Measurements from ENCODE around the gene KIF6. TPM values are rescaled to one million over a fixed set of nuclear protein-coding genes. Genes with fewer than 3 reads are reported as not detected.

The KIF6 gene
- total RNA-seq, 1 experiment from 2014 or later: not detected

- no peak for TF ChIP-seq FOSL1 (IDR thresholded peaks at IDR 0.05; ENCODE audit: low read depth)
- no peak for TF ChIP-seq POLR2A (IDR thresholded peaks at IDR 0.05; ENCODE audit: borderline replicate concordance, extremely low read depth, insufficient read depth, insufficient read length)
- no peak for TF ChIP-seq EZH2 (IDR thresholded peaks at IDR 0.05)
- TF ChIP-seq EZH2phosphoT487 (IDR thresholded peaks at IDR 0.05; ENCODE audit: borderline replicate concordance): no peak
- TF ChIP-seq RAD21 (IDR thresholded peaks at IDR 0.05; ENCODE audit: low read depth): no peak
- TF ChIP-seq SP1 (IDR thresholded peaks at IDR 0.05; ENCODE audit: low read depth): no peak
- no peak for TF ChIP-seq SIN3A (IDR thresholded peaks at IDR 0.05; ENCODE audit: low read depth)
- TF ChIP-seq, protein P1, sequence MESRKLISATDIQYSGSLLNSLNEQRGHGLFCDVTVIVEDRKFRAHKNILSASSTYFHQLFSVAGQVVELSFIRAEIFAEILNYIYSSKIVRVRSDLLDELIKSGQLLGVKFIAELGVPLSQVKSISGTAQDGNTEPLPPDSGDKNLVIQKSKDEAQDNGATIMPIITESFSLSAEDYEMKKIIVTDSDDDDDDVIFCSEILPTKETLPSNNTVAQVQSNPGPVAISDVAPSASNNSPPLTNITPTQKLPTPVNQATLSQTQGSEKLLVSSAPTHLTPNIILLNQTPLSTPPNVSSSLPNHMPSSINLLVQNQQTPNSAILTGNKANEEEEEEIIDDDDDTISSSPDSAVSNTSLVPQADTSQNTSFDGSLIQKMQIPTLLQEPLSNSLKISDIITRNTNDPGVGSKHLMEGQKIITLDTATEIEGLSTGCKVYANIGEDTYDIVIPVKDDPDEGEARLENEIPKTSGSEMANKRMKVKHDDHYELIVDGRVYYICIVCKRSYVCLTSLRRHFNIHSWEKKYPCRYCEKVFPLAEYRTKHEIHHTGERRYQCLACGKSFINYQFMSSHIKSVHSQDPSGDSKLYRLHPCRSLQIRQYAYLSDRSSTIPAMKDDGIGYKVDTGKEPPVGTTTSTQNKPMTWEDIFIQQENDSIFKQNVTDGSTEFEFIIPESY (IDR thresholded peaks at IDR 0.05; ENCODE audit: extremely low read depth, insufficient replicate concordance, low read length): no peak
- TF ChIP-seq CEBPB (IDR thresholded peaks at IDR 0.05; ENCODE audit: low read depth): no peak
Measured at GRCh38 chr6:39758905-39759605, 33.8 kb upstream of the KIF6 start (continued).

DNA sequence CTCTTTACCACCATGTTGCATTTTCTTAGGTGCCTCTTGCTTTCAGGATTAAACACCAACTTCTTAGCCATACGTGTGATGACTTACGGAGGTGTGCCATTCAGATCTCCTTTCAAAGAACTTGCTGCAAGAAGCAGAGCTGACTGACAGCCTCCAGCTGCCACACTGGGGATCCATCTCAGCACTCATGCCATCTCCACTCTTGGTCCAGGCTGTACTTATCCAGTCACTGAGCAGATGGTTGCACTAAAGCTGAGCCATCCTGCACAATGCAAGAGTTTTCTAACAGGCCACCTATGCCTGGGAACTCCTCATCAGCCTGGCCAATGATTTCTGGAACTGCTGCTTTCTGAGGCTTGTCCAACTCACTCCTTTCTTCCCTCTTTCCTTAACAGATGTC, 31.4 kb upstream of the KIF6 start:
- TF ChIP-seq ATF3 (IDR thresholded peaks at IDR 0.05) (no peak), ZFX (IDR thresholded peaks at IDR 0.05) (no peak), JUND (IDR thresholded peaks at IDR 0.05) (no peak), SRF (IDR thresholded peaks at IDR 0.05; ENCODE audit: low read depth) (no peak), SP1 (IDR thresholded peaks at IDR 0.05; ENCODE audit: low read depth) (no peak)
- H3K27ac ChIP-seq (ENCODE audit: low read depth, low read length): no peak overlapping the region
- ChIA-PET POLR2A (no interaction called here), CTCF (no interaction called here), RAD21 (ENCODE audit: low non-redundant PET in 1 of 2, low total read pairs in 2 of 2, uncharacterized antibody in 2 of 2, unreplicated experiment in 2 of 2) (no interaction called here)
- peaks cover 46% of the 10 kb centered on the region for H3K27me3 ChIP-seq (ENCODE audit: insufficient read depth, low read length)
- no peaks in the 10 kb centered on the region for H3K9me3 ChIP-seq (ENCODE audit: control insufficient read depth in 1 of 2, insufficient read depth in 1 of 2, low read depth in 1 of 2, low read length in 2 of 2)
- H3K4me3 ChIP-seq (replicated peaks in 1 of 2; ENCODE audit: low read depth in 1 of 2, low read length in 2 of 2): no peak overlapping the region
- H3K4me1 ChIP-seq (ENCODE audit: control insufficient read depth in 1 of 2, insufficient read depth in 2 of 2, low read length in 2 of 2): no peaks in the 10 kb centered on the region
- H4K20me1 ChIP-seq (ENCODE audit: insufficient read depth): no peaks in the 10 kb centered on the region
- ATAC-seq: no peak
- BruUV-seq (replicated peaks): no TSS peak
- H3K36me3 ChIP-seq (ENCODE audit: control insufficient read depth in 1 of 2, insufficient read depth in 2 of 2, low read length in 2 of 2): no peaks in the 10 kb centered on the region
- no peak overlapping the region for H3K4me2 ChIP-seq (ENCODE audit: low read length)
- H3K79me2 ChIP-seq (ENCODE audit: insufficient read depth, low read length): no peaks in the 10 kb centered on the region
- intact Hi-C loops (cut with micrococcal nuclease): no loop called here
- DNase-seq (ENCODE audit: low read depth, low spot score): no peak
- H3K9me2 ChIP-seq (ENCODE audit: insufficient read depth): no peaks in the 10 kb centered on the region
- no peak overlapping the region for H2AFZ ChIP-seq (ENCODE audit: low read depth, low read length, poor library complexity, severe bottlenecking)
- no peak overlapping the region for H3K9ac ChIP-seq (ENCODE audit: low read length)
